HepG2 (cell line): ENCODE measurements around the gene MRPL48. TPM values are rescaled to one million over a fixed set of nuclear protein-coding genes. Genes with fewer than 3 reads are reported as not detected.

Experiments used
- ATAC-seq: fragments of 200-7000 bp; cut with Tn5 transposase; 3 replicates; pipeline ENCODE4 v1.9.1; 2020; ENCODE audit warnings: mild to moderate bottlenecking, moderate library complexity
- BruUV-seq: library from RNA; stranded (reverse); fragments of 400-500 nt; replicated peaks from 2 replicates; lab custom pipeline; 2021; lab: Mats Ljungman, UMichigan
- CTCF ChIA-PET: fragments of 300-600 bp; formaldehyde crosslinking; extraction: SDS; loops from one replicate; lab custom pipeline; 2021; ENCODE audit warnings: low total read pairs, inconsistent platforms, low intra/inter-chr PET ratio; lab: Yijun Ruan, JAX
- POLR2A ChIA-PET: fragments of 350-600 bp; sonication (Branson Sonifier 250); formaldehyde crosslinking; loops from one replicate; lab custom pipeline; 2020; ENCODE audit warnings: antibody characterized with exemption, inconsistent platforms; lab: Yijun Ruan, JAX
- DNase-seq: peaks from one replicate; pipeline ENCODE4 v3.0.0-alpha.2; 2015; ENCODE audit warnings: low spot score
- FAIRE-seq: peaks from 3 replicates; lab custom pipeline; 2011; peaks lifted over from hg19 to GRCh38; lab: Jason Lieb, UNC
- H2AFZ ChIP-seq: one replicate; pipeline ENCODE4 v1.6.1; 2011; ENCODE audit warnings: low read length, inconsistent platforms
- H3K27ac ChIP-seq: fragments of 300-600 bp; 3 replicates; pipeline ENCODE4 v1.8.0; 2011; ENCODE audit warnings: mixed run types, mild to moderate bottlenecking, mixed read lengths, low read length, inconsistent platforms; ENCODE audit not compliant: insufficient read depth; ENCODE audit errors: extremely low read length
- H3K27me3 ChIP-seq, 2 experiments: fragments of 200-600 bp in 1 of 2; 2 replicates in 1 of 2; 3 replicates in 1 of 2; pipeline versions ENCODE4 v1.6.0 to v1.8.0; 2011; ENCODE audit warnings: low read length in 2 of 2, mild to moderate bottlenecking in 2 of 2, moderate library complexity in 2 of 2, inconsistent platforms in 1 of 2; ENCODE audit not compliant: insufficient read depth in 2 of 2, control insufficient read depth in 1 of 2
- H3K36me3 ChIP-seq, 2 experiments: fragments of 200-600 bp in 1 of 2; replicated peaks in 1 of 2; 2 replicates in 1 of 2; 3 replicates in 1 of 2; pipeline versions ENCODE4 v1.5.1 to v1.8.0; 2011; ENCODE audit warnings: low read length in 2 of 2, inconsistent platforms in 1 of 2; ENCODE audit not compliant: insufficient read depth in 2 of 2, control insufficient read depth in 1 of 2
- H3K4me1 ChIP-seq: 2 replicates; pipeline ENCODE4 v1.5.1; 2012; ENCODE audit warnings: low read length, inconsistent platforms; ENCODE audit not compliant: insufficient read depth
- H3K4me2 ChIP-seq: 2 replicates; pipeline ENCODE4 v1.6.0; 2011; ENCODE audit warnings: low read depth, low read length, inconsistent platforms
- H3K4me3 ChIP-seq, 3 experiments: fragments of 200-600 bp in 1 of 3; sonication (generic), shearing (Covaris generic) in 1 of 3; replicated peaks in 1 of 3; 2 replicates each; pipeline ENCODE4 v1.5.1; 2011 to 2016; ENCODE audit warnings: low read length in 3 of 3, inconsistent platforms in 2 of 3, low read depth in 2 of 3, mild to moderate bottlenecking in 2 of 3, control low read depth in 1 of 3, mixed read lengths in 1 of 3; ENCODE audit not compliant: insufficient read depth in 1 of 3
- H3K79me2 ChIP-seq: one replicate; pipeline ENCODE4 v1.6.1; 2011; ENCODE audit warnings: low read length, inconsistent platforms; ENCODE audit not compliant: insufficient read depth
- H3K9ac ChIP-seq: 2 replicates; pipeline ENCODE4 v1.6.0; 2011; ENCODE audit warnings: mild to moderate bottlenecking, low read depth, low read length, inconsistent platforms; ENCODE audit not compliant: insufficient read depth
- H3K9me3 ChIP-seq: 2 replicates; pipeline ENCODE4 v1.5.1; 2012; ENCODE audit warnings: mild to moderate bottlenecking, low read length
- H4K20me1 ChIP-seq: 2 replicates; pipeline ENCODE4 v1.6.0; 2011; ENCODE audit warnings: inconsistent platforms, mild to moderate bottlenecking, low read length, moderate library complexity; ENCODE audit not compliant: insufficient read depth
- BRF2 ChIP-seq: sonication (generic); formaldehyde crosslinking; IDR thresholded peaks from 2 replicates; pipeline ENCODE4 v1.8.1; 2022; ENCODE audit warnings: mild to moderate bottlenecking, missing genetic modification reagents
- DMTF1 ChIP-seq: sonication (generic); formaldehyde crosslinking; IDR thresholded peaks from 2 replicates; pipeline ENCODE4 v1.4.0; 2020; ENCODE audit warnings: mild to moderate bottlenecking, missing genetic modification reagents
- DPF2 ChIP-seq: sonication (generic); formaldehyde crosslinking; IDR thresholded peaks from 2 replicates; pipeline ENCODE4 v1.4.0; 2020; ENCODE audit warnings: mild to moderate bottlenecking, low read depth, missing genetic modification reagents, borderline replicate concordance
- FOXK2 ChIP-seq: fragments of 450-650 bp; IDR thresholded peaks from 2 replicates; pipeline ENCODE4 v1.6.1; 2016
- HDAC1 ChIP-seq: sonication (generic); formaldehyde crosslinking; IDR thresholded peaks from 2 replicates; pipeline ENCODE4 v1.5.1; 2020; ENCODE audit warnings: mild to moderate bottlenecking, missing genetic modification reagents
- MED13 ChIP-seq: sonication (generic); formaldehyde crosslinking; IDR thresholded peaks from 2 replicates; pipeline ENCODE4 v1.5.0; 2020; ENCODE audit warnings: missing genetic modification reagents
- MIER3 ChIP-seq: IDR thresholded peaks from 2 replicates; pipeline ENCODE4 v1.6.1; 2016; ENCODE audit warnings: missing compliant biosample characterization, borderline replicate concordance
- MZF1 ChIP-seq: sonication (generic); formaldehyde crosslinking; IDR thresholded peaks from 2 replicates; pipeline ENCODE4 v1.8.1; 2023; ENCODE audit warnings: mild to moderate bottlenecking, missing genetic modification reagents, borderline replicate concordance
- NCOR1 ChIP-seq: fragments of 200-600 bp; sonication (generic); IDR thresholded peaks from 2 replicates; pipeline ENCODE4 v1.7.0; 2017; ENCODE audit warnings: antibody characterized with exemption, low read length, borderline replicate concordance
- PAX8 ChIP-seq: sonication (generic); formaldehyde crosslinking; IDR thresholded peaks from 2 replicates; pipeline ENCODE4 v1.8.0; 2022; ENCODE audit warnings: mild to moderate bottlenecking, missing genetic modification reagents, borderline replicate concordance
- PHF20 ChIP-seq: sonication (generic); formaldehyde crosslinking; IDR thresholded peaks from 2 replicates; pipeline ENCODE4 v1.5.0; 2020; ENCODE audit warnings: mild to moderate bottlenecking, missing genetic modification reagents
- SMAD9 ChIP-seq: sonication (generic); formaldehyde crosslinking; IDR thresholded peaks from 2 replicates; pipeline ENCODE4 v1.5.1; 2020; ENCODE audit warnings: mild to moderate bottlenecking, missing genetic modification reagents
- TEAD3 ChIP-seq: optimal IDR thresholded peaks from 2 replicates; pipeline ENCODE3; 2016; ENCODE audit warnings: borderline replicate concordance
- ZBTB20 ChIP-seq: sonication (generic); formaldehyde crosslinking; IDR thresholded peaks from 2 replicates; pipeline ENCODE4 v1.8.1; 2023; ENCODE audit warnings: missing genetic modification reagents, low read depth, mild to moderate bottlenecking, borderline replicate concordance
- ZNF230 ChIP-seq: sonication (generic); formaldehyde crosslinking; IDR thresholded peaks from 2 replicates; pipeline ENCODE4 v1.4.0; 2020; ENCODE audit warnings: mild to moderate bottlenecking, missing genetic modification reagents
- ZNF253 ChIP-seq: sonication (generic); formaldehyde crosslinking; IDR thresholded peaks from 2 replicates; pipeline ENCODE4 v1.8.0; 2022; ENCODE audit warnings: mild to moderate bottlenecking, missing genetic modification reagents, borderline replicate concordance
- ZNF296 ChIP-seq: sonication (generic); formaldehyde crosslinking; conservative IDR thresholded peaks from 2 replicates; pipeline ENCODE4 v1.5.0; 2020; ENCODE audit warnings: mild to moderate bottlenecking, missing genetic modification reagents
- ZNF33A ChIP-seq: sonication (generic); formaldehyde crosslinking; IDR thresholded peaks from 2 replicates; pipeline ENCODE4 v1.5.1; 2020; ENCODE audit warnings: missing genetic modification reagents, mild to moderate bottlenecking, moderate library complexity, borderline replicate concordance
- ZNF691 ChIP-seq: sonication (generic); formaldehyde crosslinking; IDR thresholded peaks from 2 replicates; pipeline ENCODE4 v1.4.0; 2020; ENCODE audit warnings: missing genetic modification reagents, low read depth, mild to moderate bottlenecking, borderline replicate concordance
- WGBS: methylation state at CpG from one replicate; pipeline ENCODE4 v1.1.6; 2017; ENCODE audit warnings: low lambda C conversion rate; 5-methylcytosine and 5-hydroxymethylcytosine counted together
- in situ Hi-C: cut with HindIII; loops from 2 replicates; pipeline ENCODE4 v1.10.0; 2017; ENCODE audit warnings: low pct_unique_long_range_greater_than_20kb; ENCODE audit not compliant: extremely low pct_ligation_motif_present
- intact Hi-C: fragments of 100-400 bp; cut with micrococcal nuclease; formaldehyde crosslinking; loops from one replicate; pipeline ENCODE4 v1.10.0; 2022; ENCODE audit not compliant: unreplicated experiment
- polyA plus RNA-seq, 8 experiments: library from polyadenylated mRNA; depleted of rRNA in 3 of 8; stranded (reverse) in 7 of 8; unstranded in 1 of 8; fragments of >200 nt; fragmentation: Illumina TruSeq in 4 of 8; extraction: Trizol in 4 of 8; gene quantifications; 2 replicates each; pipeline versions ENCODE4 v1.2.1 to v1.2.3, GENCODE V29; 2011 to 2016; ENCODE audit warnings: low read depth in 4 of 8, missing spikeins in 1 of 8, mixed read lengths in 1 of 8; ENCODE audit not compliant: insufficient read depth in 1 of 8
- total RNA-seq, 5 experiments: library from RNA; depleted of rRNA; stranded (reverse); fragments of >200 nt; fragmentation: Illumina TruSeq; extraction: Trizol; gene quantifications; 2 replicates each; pipeline ENCODE4 v1.2.3, GENCODE V29; 2016; ENCODE audit warnings: low read depth in 1 of 5

The MRPL48 gene
- total and polyA plus RNA-seq, 2 of the 13 experiments (the other 11 are each of a cell fraction or from before 2014, with no cell fraction given): 61.2 to 67.9 TPM

- TF ChIP-seq MIER3 (CRISPR knock-in tag) (no peak), ZNF33A (CRISPR knock-in tag) (no peak), DPF2 (no peak), TEAD3 (CRISPR knock-in tag) (peak; percentile 51), BRF2 (CRISPR knock-in tag) (no peak), HDAC1 (CRISPR knock-in tag) (no peak), SMAD9 (no peak), ZBTB20 (CRISPR knock-in tag) (no peak), MZF1 (CRISPR knock-in tag) (no peak), PAX8 (CRISPR knock-in tag) (no peak), MED13 (CRISPR knock-in tag) (no peak), ZNF253 (CRISPR knock-in tag) (no peak)
- TF ChIP-seq, all 625 proteins: peak for 101
Observed at GRCh38 chr11:73784080-73784634, 3.5 kb upstream of the MRPL48 start (continued).

GRCh38 chr11:73784734-73785133 lies 2.9 kb upstream of the MRPL48 start:
- ATAC-seq: no peak
- ChIA-PET POLR2A (interaction anchor here (0.7 to 2.2 kb wide), 13 partner anchors 15 to 949 kb away, joined by 3 to 36 read pairs (median 3); partner anchors contain the start of genes COA4, FAM168A, PAAF1 and RAB6A), CTCF (no interaction called here)
- Histone ChIP-seq H3K4me2 (peak overlapping the region; percentile 83), H2AFZ (no peak overlapping the region), H3K9ac (peak overlapping the region; percentile 74; the same call in 1 of the 2 replicates), H4K20me1 (no peaks in the 10 kb centered on the region), H3K27ac (peak overlapping the region; percentile 82), H3K36me3 (no peaks in the 10 kb centered on the region), H3K9me3 (no peaks in the 10 kb centered on the region), H3K27me3 (no peaks in the 10 kb centered on the region), H3K4me3 (peak overlapping the region in 1 of 3 experiments; percentile 17; a peak in 1 of 6 replicates), H3K79me2 (peaks cover 17% of the 10 kb centered on the region), H3K4me1 (peaks cover 65% of the 10 kb centered on the region)
- no peak for DNase-seq
- in situ Hi-C loops: no loop called here
- no peak for TF ChIP-seq FOXK2
- no peak for TF ChIP-seq PHF20 (CRISPR knock-in tag)
- no peak for TF ChIP-seq ZNF691 (CRISPR knock-in tag)
- 0 out of 2 replicates have a peak, but pooled peaks have one; percentile 4 for TF ChIP-seq NCOR1
- no peak for TF ChIP-seq ZNF230 (CRISPR knock-in tag)
- no peak for TF ChIP-seq DMTF1 (CRISPR knock-in tag)
- TF ChIP-seq ZNF296 (CRISPR knock-in tag): no peak
- BruUV-seq: TSS peak; percentile 79
- no peak for FAIRE-seq
- 95% methylated on average over 1 of the region's 1 CpG for WGBS
- intact Hi-C loops: no loop called here
